Measurements from ENCODE around the gene RAB19. TPM values are rescaled to one million over a fixed set of nuclear protein-coding genes. Genes with fewer than 3 reads are reported as not detected.

Gene RAB19
- total and polyA plus RNA-seq, 7 donors: not detected

DNA sequence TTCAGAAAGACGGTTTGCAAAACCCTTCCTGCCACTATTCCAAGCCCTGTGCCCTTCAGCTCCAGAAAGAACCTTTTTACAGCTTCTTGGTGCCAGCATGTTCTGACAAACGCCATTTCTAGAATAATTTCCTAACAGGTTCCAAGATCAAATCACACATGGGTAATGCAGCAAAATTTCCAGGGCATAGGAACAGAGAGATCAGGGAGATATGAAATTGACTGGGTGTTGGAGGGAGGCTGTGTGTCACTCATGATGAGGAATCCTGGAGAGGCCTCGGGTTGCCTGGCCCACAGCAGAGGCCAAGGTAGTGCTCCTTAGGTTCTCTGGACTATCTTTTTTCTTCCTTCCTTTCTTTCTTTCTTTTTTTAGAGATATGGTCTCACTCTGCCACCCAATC lies 29.5 kb downstream of the RAB19 start:
- intact Hi-C loops (cut with DNase I): no loop called here
- H3K9me3 ChIP-seq: no peaks in the 10 kb centered on the region
- no peak overlapping the region for H3K4me3 ChIP-seq
- H3K27me3 ChIP-seq (ENCODE audit: insufficient read depth in 3 of 3, low read length in 2 of 3): no peaks in the 10 kb centered on the region
- no peaks in the 10 kb centered on the region for H3K4me1 ChIP-seq
- no peaks in the 10 kb centered on the region for H3K36me3 ChIP-seq (ENCODE audit: insufficient read depth in 1 of 2, low read depth in 1 of 2)
- no peak overlapping the region for H3K27ac ChIP-seq
- DNase-seq (no peak), ATAC-seq (no peak)
- 78 to 86% (median 83%) methylated on average over 3 of the region's 3 CpGs for WGBS, 3 donors
- TF ChIP-seq, protein P1, sequence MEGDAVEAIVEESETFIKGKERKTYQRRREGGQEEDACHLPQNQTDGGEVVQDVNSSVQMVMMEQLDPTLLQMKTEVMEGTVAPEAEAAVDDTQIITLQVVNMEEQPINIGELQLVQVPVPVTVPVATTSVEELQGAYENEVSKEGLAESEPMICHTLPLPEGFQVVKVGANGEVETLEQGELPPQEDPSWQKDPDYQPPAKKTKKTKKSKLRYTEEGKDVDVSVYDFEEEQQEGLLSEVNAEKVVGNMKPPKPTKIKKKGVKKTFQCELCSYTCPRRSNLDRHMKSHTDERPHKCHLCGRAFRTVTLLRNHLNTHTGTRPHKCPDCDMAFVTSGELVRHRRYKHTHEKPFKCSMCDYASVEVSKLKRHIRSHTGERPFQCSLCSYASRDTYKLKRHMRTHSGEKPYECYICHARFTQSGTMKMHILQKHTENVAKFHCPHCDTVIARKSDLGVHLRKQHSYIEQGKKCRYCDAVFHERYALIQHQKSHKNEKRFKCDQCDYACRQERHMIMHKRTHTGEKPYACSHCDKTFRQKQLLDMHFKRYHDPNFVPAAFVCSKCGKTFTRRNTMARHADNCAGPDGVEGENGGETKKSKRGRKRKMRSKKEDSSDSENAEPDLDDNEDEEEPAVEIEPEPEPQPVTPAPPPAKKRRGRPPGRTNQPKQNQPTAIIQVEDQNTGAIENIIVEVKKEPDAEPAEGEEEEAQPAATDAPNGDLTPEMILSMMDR (IDR thresholded peaks at IDR 0.05): no peak

DNA sequence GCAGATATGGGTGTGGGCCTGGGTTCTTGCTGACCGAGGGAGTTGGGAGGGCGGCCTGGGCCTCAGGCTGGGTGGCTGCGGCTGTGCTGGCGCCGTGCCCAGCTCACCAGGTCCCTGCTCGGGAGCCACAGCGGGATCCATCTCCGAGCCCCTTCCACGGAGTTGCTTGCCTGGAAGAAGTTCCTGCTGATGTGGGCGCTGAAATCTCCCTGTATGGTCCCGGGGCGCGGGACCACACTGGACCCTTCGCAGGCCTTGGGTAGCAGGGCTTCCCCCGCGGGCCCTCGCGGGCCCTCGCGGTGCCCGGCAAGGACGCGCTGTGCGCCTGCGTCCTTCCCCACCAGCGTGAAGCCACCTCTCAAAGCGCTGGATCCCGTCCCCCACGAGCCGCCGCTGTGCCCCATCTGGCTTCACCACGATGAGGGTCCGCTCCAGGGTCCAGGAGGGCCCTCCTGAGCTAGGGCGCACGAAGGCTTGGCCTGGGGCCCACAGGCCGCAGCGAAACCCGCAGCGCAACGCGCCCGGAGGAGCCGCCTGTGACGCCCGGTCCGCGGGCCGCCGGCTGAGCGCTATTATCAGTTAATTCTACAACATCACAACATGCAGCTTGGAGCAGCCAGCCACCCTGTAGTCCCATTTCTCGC lies 31.5 kb downstream of the RAB19 start:
- no peaks in the 10 kb centered on the region for H3K9me3 ChIP-seq
- intact Hi-C loops (cut with DNase I): no loop called here
- no peaks in the 10 kb centered on the region for H3K27me3 ChIP-seq (ENCODE audit: insufficient read depth in 3 of 3, low read length in 2 of 3)
- H3K4me1 ChIP-seq: no peaks in the 10 kb centered on the region
- H3K4me3 ChIP-seq: peak overlapping the region; percentile 12
- WGBS, 3 donors: 44 to 52% (median 49%) methylated on average over 36 to 51 of the region's 51 CpGs
- DNase-seq (no peak), ATAC-seq (peak in 1 of 4 donors; percentile 35)
- TF ChIP-seq, protein P1 (IDR thresholded peaks at IDR 0.05): no peak
- no peaks in the 10 kb centered on the region for H3K36me3 ChIP-seq (ENCODE audit: insufficient read depth in 1 of 2, low read depth in 1 of 2)
- H3K27ac ChIP-seq: no peak overlapping the region

DNA sequence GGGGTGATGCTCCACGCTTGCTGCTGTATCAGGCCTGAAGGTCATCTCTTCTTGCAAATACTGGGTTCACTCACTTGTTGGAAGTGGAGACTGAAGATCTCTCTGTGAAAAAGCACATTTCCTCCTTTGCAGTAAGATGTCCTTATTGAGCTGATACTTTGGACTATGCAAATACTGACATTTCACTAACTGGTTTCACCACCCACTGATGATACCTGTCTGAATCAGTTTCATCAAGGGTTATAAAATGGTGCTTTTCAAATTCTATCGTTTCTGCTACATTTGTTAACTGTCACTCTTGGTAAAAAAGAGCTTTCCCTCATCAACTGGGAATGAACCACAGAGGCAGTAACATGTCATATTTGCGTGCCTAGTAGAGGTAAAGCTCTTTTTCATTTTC lies 35.5 kb downstream of the RAB19 start:
- H3K4me3 ChIP-seq: no peak overlapping the region
- no peaks in the 10 kb centered on the region for H3K36me3 ChIP-seq (ENCODE audit: insufficient read depth in 1 of 2, low read depth in 1 of 2)
- 83 to 86% (median 84%) methylated on average over 3 of the region's 3 CpGs for WGBS, 3 donors
- H3K4me1 ChIP-seq: no peaks in the 10 kb centered on the region
- no peak overlapping the region for H3K27ac ChIP-seq
- ATAC-seq (no peak), DNase-seq (no peak)
- intact Hi-C loops (cut with DNase I): no loop called here
- no peaks in the 10 kb centered on the region for H3K27me3 ChIP-seq (ENCODE audit: insufficient read depth in 3 of 3, low read length in 2 of 3)
- H3K9me3 ChIP-seq: no peaks in the 10 kb centered on the region
- TF ChIP-seq, protein P1 (IDR thresholded peaks at IDR 0.05): no peak

DNA sequence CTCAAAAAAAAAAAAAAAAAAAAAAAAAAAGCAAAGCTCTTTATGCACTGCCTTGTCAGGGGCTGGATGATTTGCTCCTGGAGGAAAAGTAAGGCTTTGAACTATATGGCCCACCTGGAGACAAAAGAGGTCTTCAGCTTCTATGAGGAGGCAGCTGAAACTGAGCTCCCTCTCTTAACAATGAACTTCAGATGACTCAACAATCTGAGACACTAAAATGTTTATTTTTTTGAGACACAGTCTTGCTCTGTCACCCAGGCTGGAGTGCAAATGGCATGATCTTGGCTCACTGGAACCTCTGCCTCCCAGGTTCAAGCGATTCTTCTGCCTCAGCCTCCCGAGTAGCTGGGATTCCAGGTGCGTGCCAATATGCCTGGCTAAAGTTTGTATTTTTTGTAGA lies 36.7 kb downstream of the RAB19 start:
- WGBS, 3 donors: 83 to 97% (median 94%) methylated on average over 3 of the region's 3 CpGs
- H3K27ac ChIP-seq: no peak overlapping the region
- H3K9me3 ChIP-seq: no peaks in the 10 kb centered on the region
- no peak overlapping the region for H3K4me3 ChIP-seq
- no peaks in the 10 kb centered on the region for H3K36me3 ChIP-seq (ENCODE audit: insufficient read depth in 1 of 2, low read depth in 1 of 2)
- DNase-seq: no peak
- no peaks in the 10 kb centered on the region for H3K4me1 ChIP-seq
- TF ChIP-seq, protein P1 (IDR thresholded peaks at IDR 0.05): no peak
- intact Hi-C loops (cut with DNase I): no loop called here
- H3K27me3 ChIP-seq (ENCODE audit: insufficient read depth in 3 of 3, low read length in 2 of 3): no peaks in the 10 kb centered on the region
- ATAC-seq: no peak

DNA sequence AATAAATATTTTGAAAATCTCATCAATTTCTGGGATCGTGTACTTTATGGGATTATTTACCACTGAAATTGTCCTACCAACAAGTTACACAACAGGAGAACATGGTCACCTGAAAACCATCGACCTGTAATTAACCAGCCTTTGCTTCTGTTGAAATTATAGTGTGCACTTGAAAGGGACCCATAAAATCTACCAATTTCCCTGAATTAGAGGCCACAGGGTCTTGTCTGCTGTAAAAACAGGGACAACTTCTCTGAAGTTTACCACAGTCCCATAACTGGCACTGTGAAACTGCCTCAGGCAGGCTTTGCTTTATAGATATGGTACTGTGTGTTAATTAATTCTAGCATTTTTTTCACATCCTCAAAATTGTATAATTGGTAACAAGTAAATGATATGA lies 37.7 kb downstream of the RAB19 start:
- Histone ChIP-seq H3K4me3 (no peak overlapping the region), H3K27ac (no peak overlapping the region), H3K4me1 (no peaks in the 10 kb centered on the region), H3K36me3 (ENCODE audit: insufficient read depth in 1 of 2, low read depth in 1 of 2) (no peaks in the 10 kb centered on the region), H3K9me3 (no peaks in the 10 kb centered on the region), H3K27me3 (ENCODE audit: insufficient read depth in 3 of 3, low read length in 2 of 3) (no peaks in the 10 kb centered on the region)
- intact Hi-C loops (cut with DNase I): no loop called here
- WGBS, 3 donors: 69 to 79% (median 74%) methylated on average over 2 of the region's 2 CpGs
- DNase-seq (no peak), ATAC-seq (no peak)
- TF ChIP-seq, protein P1 (IDR thresholded peaks at IDR 0.05): no peak
